GM21825 (cell line): ENCODE results near the gene PCDHB13.

Experiments used
- ATAC-seq: cut with Tn5 transposase; IDR thresholded peaks from one replicate; pipeline ENCODE4 v1.9.1; 2021; ENCODE audit warnings: mild to moderate bottlenecking, moderate library complexity; ENCODE audit not compliant: unreplicated experiment

PCDHB13 gene

GRCh38 chr5:141260458-141261237 is 46.9 kb downstream of the PCDHB13 start:
- ATAC-seq: no peak

GRCh38 chr5:141261238-141261546 is 47.5 kb downstream of the PCDHB13 start:
- no peak for ATAC-seq
